Measurements from ENCODE around the gene BAZ2A.

Gene BAZ2A

DNA sequence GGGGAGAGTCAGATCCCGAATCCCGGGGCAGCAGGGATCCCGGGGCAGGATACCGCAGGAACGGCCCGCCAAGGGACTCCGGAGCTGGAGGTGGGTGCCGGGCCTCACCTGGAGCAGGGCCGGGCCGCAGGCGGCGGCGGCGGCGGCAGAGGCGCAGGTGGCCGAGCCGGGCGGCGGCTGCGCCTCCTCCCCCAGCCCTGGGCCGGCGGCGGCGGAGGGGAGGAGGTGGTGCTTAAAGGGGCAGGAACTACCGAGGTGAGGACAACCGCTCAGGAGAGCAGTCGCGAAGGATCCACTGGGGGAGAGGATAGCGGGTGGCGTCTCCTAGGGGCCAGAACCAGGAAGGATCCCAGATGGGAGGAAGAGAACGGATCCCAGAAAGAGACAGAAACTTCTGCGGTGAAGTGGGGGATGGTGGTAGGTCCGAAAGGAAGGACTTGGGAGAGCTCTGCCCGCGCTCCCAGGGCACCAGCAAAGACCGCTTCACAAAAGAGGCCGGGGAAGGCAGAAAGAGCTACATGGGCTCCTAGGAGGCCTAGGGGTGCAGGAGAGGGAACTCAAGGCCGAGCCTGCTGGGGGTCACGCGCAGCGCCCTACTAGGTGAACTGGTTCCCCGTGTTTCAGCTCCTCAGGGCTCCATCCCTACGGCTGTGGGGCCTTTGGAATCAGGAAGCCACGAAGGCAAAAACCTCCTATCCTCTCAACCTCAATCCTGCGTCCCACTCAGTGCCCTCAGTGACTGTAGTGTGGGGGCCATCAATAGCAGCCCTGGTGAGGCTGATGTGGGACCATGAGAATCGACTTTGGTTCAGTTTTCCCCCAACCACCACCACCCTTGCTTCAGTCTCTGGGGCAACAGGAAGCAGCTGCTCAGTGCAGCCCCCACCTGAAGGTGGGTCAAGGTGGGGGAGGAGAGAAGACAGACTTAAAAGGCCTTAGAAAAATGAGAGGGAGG is 5.0 kb upstream of the BAZ2A start:
- DNase-seq: peak; percentile 92

DNA sequence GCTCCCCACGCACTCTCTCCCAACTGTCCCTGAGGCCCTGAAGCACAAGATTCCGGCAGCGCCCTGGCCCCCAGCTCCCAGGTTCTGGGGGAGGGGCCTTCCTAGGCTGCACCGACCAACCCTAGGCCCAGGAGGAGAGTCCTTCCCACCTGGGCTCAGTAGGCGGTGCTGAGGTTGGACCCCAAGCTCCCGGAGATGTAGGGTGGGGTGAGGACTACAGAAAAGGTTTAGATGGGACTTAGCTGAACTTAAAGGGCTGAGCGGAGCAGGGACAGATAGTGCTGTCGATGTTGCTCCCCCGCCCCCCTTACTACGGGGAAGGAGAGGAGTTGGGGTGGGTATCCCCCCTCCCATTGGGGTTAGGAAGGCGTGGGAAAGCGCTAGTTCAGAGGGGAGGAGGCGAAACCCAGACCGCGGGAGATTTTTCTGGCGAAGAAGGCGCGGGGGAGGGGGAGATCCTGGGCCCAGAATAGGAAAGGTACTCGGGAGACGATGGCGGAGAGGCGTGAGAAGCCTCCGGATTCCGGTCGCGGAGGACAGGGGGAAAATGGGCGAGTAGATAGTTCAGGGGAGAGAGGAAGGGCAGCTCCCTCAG is 4.2 kb upstream of the BAZ2A start:
- DNase-seq: no peak

DNA sequence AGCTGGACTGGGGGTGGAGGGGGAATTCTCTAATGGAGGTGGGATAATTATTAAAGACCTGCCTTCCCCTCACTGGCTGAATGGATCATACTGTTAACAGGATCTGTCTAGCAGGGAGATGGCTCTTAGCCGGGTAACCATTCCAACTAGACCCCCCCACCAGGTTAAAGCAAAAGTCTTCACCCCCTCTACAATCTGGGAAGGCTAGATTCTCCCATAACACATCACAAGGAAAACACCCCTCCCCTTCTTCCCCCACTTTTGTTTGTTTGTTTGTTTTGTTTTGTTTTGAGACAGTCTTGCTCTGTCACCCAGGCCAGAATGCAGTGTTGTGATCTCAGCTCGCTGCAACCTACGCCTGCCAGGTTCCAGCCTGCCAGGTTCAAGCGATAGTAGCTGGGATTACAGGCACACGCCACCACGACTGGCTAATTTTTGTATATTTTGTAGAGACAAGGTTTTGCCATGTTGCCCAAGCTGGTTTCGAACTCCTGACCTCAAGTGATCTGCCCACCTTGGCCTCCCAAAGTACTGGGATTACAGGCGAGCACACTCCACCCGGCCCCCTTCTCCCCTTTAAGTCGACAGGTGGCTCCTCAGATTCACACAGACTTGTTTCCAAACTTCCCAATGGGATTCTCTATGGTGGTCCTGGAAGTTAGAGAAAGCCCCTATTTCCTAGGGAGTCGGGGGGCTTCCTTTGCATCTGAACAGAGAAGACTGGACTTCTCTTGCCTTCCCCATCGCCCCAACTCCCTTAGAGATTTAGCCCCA is 3.5 kb upstream of the BAZ2A start:
- DNase-seq: no peak

DNA sequence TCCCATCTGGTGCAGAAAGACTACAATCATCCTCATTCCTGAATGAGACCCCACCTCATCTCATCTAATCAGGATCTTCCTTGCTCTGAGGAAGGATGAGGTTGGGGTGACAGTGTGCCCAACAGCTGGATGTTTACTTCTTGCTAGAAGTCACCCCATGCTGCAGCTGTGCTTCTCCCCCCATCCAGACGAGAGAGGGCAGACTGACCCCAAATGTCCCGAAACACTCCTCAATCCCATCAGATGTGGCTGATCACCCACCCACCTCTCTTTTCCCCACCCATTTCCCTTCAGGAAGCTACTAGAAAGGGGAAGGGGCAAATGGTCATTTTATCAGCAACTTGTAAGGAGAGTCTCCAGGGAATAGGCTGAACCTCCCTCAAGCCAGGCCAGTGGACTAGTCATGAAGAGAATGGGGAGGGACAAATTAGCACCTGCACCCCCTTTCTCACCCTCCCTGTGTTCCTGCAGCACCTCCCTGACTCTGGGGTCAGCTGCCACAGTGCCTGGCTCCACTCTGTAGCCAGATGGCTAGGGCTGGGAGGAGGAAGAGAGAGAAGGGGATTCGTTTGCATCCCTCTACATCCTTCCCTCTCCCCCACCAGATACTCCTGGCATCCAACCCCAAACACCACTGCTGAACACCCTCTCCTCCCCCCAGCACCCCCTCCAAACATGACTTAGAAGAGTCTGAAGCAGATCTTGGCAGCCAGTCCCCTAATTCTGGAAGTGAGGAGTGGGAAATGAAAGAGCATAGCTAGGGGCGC is 2.8 kb upstream of the BAZ2A start:
- no peak for DNase-seq

DNA sequence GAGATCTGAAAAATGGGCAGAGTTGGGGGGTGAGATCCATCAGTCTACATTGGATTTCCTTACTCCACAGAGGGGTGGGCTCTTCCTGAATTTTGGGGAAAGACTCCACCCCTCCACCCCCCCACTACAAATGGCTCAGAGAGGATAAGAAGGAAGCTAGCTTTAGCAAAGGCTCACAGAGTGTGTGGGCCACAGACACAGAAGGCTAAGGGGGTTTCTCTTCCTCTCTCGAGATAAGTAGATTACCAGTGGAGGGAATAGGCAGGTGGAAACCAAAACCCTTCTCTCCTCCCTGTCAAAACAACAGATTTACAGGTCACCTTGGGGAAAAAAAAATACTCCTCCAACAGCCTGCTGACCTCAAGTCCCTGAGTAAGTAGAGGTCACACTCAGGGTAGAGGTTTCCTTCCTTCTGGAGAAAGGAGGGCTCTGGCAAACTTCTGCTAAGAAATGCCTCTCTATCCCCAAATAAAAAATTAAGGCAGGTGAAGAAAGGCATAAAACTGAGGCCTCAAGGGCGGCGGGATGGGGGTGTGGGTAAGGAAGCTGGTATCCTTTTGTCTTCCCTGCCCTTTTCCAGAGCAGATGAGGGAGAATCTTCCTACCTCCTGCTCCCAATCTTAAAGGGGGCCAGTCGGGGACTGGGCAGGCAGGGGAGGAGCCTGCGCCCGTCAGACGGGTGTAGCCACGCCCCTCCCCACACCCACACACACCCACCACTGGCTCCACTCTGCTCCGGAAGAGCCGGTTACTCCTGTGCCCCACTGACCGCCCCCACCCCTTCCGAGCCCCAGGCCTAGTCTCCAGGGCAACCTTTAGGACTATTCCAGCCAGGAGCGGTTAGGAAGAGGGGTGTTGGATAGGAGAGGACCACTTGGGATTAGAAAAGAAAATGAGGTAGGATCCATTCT is 1.9 kb upstream of the BAZ2A start:
- peak; percentile 45 for DNase-seq

DNA sequence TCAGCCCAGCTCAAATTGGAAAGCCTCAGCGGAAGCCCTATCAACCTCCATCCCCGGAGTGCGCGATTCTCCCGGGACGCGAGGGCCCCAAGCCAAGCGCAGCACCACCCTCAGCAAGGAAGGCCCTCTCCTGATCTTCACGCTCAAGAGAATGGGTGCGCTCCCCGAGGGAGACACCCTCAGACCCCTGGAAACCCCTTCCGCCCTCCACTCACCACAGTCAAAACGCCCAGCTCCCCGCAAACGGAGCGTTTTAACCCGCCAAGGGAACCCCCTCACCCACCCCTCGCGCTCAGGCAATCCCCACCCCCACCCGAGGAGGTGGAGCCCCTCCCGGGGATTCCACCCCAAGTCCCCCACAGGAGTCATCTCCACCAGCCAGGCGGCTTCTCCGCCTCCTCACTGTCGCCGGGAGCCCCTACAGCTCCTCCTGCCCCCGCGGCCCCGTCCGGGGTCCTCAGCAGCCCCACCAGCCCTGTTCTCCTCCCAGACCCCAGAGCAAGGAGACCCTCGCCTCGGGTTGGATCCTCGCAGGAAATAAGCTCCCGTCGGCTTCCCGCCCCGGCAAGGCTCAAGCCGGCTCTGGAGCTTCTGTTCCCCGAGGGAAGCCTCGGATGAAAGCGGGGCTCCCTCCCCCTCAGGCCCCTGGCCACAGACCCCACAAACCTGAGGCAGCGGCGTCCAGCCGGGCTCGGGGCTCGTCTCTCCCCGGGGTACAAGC is 507 bp downstream of the BAZ2A start:
- DNase-seq: peak; percentile 37

DNA sequence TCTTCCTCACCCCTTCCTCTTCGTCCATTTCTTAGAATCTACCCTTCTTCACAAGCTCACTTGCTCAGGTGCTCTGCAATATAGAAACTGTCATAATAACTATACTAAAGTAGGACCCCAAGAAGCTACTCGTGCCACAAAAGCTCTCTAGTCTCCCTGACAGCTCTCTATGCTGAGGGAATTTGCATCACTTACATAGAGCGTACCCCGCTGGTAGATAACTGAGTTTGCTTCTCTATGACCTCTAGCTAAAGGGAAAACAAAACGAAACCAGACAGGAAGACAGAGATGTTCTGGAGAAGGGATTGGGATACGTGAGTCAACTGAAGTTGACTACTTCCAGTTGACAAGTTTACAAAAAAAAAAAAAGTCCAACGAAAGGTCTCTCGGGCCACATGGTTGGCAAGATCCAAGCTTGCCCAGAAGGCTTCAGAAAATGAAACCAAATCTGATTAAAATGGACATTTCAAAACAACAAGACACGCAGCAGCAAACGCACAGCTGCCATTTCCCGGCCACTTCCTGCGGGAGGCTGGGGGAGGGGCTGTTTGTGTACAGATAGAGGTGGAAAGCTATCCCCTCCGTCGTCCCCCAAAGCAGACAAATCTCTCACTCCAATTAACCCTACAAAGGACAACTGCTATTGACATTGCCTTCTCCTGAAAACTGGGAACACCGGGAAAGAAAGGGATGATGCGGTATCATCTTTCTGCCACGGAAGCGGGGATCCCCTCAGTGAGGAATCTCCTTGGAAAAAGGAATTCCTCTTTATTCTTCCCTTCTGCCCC is 1.3 kb downstream of the BAZ2A start:
- peak; percentile 61 for DNase-seq

DNA sequence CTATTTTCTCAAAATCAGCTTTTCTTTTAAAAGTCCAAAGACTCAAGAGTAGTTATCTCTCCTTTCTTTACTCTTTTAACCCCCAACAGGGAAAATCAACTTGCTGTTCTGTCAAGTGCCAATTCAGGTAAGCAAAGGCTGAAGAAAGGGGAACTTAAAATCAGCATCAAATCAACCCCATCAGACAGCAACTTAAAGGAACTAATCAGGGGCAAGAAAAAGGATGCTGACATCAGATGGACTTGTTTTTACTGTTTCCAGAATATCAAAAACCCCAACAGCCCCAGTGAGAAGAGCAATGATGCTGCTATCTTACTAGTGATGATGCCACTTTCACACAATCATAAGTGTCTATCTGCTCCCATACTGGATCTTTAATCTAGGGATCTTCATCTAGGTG is 3.4 kb downstream of the BAZ2A start:
- no peak for DNase-seq

DNA sequence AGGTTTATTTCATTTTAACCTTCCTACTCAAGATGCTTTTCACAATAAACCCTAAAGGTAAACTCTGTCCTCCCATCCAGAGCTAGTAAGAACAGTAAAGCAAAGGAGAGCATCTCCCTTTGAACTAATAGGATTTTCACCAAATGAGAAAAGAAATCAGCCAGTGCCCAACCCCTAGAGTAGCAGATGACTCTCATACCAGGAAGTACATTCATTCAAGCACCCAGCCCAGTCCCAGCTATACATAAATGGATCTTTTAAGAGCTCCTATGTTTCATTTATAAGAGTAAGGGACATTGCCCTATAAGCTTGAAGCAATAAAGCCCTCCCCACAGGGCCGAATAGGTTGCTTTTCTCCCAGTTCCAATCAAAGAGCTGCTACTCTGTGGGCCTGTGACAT is 7.6 kb downstream of the BAZ2A start:
- no peak for DNase-seq

DNA sequence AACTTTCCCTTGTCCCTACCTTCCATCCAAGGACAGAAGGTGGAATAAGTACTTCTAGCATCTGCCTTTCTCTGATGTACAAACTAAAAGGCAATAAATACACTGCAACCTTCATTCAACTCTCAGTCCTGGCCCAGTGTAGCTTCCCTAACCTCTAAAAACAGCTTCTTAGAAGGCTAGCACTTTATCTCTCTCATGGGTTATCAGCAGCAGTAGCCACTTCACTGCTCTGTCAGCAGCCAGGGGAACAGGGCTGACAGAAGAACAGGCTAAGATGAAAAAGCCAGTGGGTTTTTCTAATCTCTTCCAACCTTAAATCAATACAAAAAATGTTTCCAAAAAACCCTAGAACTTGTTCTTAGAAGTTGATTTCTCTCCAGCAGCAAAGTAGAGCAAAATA is 13.2 kb downstream of the BAZ2A start:
- no peak for DNase-seq

DNA sequence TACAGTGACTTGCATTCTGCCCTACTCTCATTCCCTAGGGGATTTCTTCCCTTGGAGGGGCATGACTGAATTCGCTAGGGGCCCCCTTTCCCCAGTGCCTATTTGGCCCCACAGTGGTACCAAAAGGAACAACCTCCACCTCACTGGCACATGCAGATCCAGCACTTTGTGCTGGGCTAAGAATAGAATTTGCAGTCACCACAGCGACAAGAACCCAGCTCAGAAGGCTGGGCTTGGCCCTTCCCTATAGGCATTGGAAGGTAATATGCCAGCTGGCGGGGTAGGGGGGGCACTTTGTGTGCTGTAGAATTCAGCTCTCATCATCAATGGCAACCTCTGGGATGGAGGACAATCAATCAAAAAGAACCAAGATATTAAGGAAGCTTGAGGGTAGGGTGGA is 13.9 kb downstream of the BAZ2A start:
- no peak for DNase-seq

DNA sequence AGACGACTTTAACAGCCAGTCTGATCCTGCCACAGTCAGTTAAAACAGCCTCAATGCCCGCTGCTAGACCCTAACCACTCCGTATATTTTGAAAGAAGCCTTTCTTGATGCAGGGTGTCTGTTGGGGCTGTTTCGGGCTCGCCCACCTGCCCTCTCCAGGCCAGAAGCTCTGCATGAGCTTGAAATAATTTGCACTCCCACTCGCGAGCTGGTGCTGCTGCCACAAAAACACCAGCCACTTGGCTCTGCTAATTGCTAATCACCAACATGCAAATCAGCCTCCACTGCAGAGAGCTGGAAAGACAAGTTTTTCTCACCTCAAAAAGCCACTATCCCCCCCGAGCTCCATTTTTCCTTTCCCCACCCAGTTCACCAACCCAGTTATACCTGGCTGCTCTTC is 15.5 kb downstream of the BAZ2A start:
- no peak for DNase-seq

DNA sequence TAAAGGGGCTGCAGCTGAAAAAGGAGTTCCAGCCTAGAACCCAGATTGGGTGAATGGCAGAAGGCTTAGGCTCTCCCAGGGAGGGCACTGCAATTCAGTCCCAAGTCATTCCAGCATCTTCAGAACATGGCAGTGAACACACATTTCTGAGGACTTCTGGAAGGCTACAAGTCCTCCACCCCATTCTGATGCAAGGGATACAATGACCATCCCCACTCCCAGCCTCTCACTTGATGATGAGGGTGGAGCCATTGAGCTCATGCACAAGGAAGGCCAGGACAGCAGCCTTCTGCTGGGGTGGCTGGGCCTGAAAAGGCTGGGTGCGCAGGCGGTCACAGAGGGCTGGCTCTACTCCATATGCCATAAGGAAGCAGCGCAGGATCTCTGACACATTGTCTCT is 25.8 kb downstream of the BAZ2A start:
- DNase-seq: no peak

DNA sequence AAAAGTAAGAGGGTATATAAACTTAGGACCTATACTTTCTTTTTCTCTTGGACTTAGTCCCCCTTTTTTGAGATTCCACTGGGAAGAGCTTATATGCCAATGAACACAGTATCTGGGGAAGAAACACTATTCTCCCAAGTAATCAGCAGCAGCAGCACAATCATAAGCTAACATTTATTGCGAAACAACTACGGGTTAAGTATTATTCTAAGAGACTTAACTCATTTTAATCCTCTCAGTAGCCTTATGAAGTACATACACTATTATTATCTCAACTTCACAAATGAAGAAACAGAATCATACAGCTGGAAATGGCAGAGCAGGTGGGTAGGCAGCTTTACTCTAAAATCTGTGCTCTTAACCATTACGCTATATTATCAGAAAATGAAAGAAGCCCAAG is 27.9 kb downstream of the BAZ2A start:
- DNase-seq: no peak

DNA sequence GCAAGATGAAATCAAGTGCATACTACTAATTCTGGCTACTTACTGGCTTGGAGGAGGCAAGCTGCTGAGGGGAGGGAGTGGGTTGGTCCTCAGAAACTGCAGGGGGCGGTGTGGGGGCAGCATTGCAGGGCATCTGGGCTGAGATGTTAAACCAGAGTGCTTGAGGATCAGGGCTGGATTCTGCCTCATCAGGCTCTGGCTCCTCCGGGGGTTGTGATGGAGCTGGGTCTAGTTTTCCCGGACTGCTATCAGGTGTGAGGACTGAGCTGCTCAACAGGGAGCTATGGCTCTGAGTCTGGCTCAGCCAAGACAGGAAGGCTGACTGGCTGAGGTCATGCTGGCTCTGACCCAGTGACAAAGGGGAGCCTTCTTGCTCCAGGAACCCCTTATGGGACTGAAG is 28.6 kb downstream of the BAZ2A start:
- DNase-seq: no peak

DNA sequence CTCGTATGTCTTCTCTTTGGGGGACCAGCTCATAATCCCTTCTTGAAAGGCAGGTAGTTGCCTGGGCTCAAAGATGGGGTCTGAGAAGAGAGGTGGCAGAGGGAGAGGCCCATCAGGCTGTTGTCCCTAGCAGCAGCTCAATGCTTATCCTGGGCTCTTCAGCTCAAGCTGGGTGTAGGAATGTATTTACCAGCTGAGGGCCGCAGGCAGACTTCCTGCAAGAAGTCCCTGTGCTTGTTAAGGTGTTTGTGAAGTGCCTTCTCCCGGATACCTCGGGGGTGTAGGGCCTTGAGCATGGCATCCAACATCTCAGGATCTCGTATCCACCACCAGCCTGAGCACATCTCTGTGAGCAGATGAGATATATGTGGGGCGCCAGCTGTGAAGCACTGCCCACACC is 29.4 kb downstream of the BAZ2A start:
- DNase-seq: no peak

DNA sequence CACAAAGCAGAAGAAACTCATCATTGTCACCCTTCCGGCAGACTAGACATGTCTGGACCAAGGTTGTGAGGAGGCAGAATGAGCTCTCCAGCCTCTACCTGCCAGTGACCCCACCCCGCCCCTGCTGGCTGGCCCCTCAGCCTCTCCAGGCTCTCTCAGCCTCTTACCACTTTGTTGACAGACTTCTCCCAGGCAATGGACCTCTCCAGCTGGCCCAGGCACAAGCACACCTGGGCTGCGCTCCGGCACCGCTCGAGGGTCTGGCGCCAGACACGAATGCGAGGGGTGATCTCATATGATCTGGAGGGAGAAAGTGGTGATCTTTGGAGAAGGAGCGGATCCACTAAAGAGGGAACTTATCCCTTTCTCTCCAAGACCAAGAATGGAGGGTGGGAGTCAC is 30.3 kb downstream of the BAZ2A start:
- DNase-seq: no peak

DNA sequence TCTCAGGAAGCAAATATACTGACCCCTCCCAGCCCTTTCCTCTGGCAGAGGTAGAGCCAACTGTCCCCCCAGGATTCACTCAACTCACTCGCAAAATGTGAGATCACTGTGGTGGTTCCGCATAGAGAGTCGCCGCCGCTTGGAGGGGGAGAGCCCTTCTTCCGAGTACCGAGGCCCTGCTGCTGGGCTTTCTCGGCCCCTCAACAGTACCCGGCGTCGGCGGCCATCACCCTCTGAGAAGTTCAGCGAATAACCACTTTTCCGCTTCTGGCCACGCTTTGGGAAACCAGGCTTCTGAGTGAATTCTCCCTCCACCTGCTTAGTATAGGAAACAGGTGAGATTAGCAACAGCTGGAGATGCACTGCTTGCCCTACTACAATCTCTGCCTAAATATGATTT is 31.1 kb downstream of the BAZ2A start:
- DNase-seq: no peak

DNA sequence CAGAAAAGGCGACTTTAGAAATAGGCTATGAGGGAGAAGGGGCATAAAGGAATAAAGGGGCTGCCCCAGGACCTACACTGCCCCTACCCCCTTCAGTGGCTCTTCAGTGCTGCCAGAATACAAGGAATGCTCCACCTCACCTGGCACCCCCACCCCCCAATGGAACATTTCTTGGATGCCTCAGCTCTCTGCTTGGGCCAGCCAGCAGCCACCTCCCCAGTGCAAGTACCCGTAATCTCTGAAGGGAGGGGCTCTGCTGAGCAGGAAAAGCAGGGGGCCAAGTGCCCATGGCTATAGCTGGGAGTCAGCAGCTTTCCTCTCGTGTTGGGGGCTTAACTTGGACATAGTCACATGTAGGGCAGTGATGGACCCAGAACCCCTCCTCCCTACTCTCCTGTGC is 33.3 kb downstream of the BAZ2A start:
- DNase-seq: no peak

DNA sequence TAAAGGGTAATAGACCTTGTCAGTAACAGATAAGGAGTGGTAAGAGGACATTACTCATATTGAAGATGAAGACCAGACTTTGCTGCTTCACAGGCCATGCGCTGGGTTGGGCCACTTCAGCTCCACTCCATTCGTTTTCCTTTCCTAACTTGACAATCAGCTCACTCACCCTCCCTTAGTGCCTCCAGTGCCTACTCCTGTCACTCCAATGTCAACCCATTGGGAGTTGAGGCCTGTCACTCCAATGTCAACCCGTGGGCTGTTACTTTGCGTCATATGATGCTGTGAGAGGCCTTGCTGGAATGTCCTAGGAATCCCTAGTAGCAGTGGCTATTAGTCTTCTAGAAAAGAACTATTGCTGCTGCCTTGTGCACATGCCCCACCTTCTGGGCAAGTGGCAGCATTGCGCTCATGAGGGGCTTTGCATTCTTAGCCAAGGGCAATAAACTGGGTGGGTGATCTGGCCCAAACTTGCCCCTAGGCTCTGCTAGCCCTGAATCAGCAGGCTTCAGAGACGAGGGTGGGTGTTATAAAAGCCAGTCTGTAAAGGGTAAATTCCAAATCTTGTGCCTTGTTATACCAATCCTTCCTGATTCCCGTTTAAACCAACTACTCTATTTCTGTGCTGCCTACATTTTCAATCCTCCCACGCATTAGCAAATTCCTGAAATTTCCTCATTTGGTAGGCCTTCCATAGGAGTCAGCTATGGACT is 36.1 kb downstream of the BAZ2A start:
- peak; percentile 76 for DNase-seq

Measured in HCEC 1CT (cell line).